H9 (cell line): ENCODE results near the gene ZSCAN18. TPM values are rescaled to one million over a fixed set of nuclear protein-coding genes. Genes with fewer than 3 reads are reported as not detected.

Experiments
- DNase-seq: peaks from one replicate; pipeline ENCODE4 v3.0.0-alpha.2; 2017
- H2AFZ ChIP-seq: one replicate; pipeline ENCODE4 v1.6.1; 2013; ENCODE audit warnings: mild to moderate bottlenecking, low read length, control low read depth, moderate library complexity
- H2AK5ac ChIP-seq: 2 replicates; pipeline ENCODE4 v1.6.1; 2013; ENCODE audit warnings: low read length, control low read depth, mixed read lengths; ENCODE audit not compliant: insufficient read length
- H2BK120ac ChIP-seq: one replicate; pipeline ENCODE4 v1.6.1; 2013; ENCODE audit warnings: low read depth, mild to moderate bottlenecking, low read length, control low read depth, inconsistent platforms; ENCODE audit not compliant: poor library complexity, severe bottlenecking
- H2BK12ac ChIP-seq: 2 replicates; pipeline ENCODE4 v1.6.1; 2013; ENCODE audit warnings: low read length, control low read depth, mixed read lengths, low read depth; ENCODE audit not compliant: insufficient read length
- H2BK15ac ChIP-seq: 2 replicates; pipeline ENCODE4 v1.6.1; 2013; ENCODE audit warnings: low read depth, low read length, control low read depth
- H2BK20ac ChIP-seq: one replicate; pipeline ENCODE4 v1.6.1; 2013; ENCODE audit warnings: low read depth, mild to moderate bottlenecking, low read length, control low read depth, inconsistent platforms; ENCODE audit not compliant: poor library complexity, severe bottlenecking
- H2BK5ac ChIP-seq: 2 replicates; pipeline ENCODE4 v1.6.1; 2013; ENCODE audit warnings: low read length, control low read depth, mixed read lengths; ENCODE audit not compliant: insufficient read length
- H3K14ac ChIP-seq: 2 replicates; pipeline ENCODE4 v1.6.1; 2013; ENCODE audit warnings: low read length, control low read depth; ENCODE audit not compliant: insufficient read depth
- H3K18ac ChIP-seq: 2 replicates; pipeline ENCODE4 v1.6.1; 2013; ENCODE audit warnings: low read depth, mild to moderate bottlenecking, mixed read lengths, low read length, control low read depth; ENCODE audit not compliant: insufficient read length
- H3K23ac ChIP-seq: 2 replicates; pipeline ENCODE4 v1.6.1; 2013; ENCODE audit warnings: low read length, control low read depth, mixed read lengths, low read depth; ENCODE audit not compliant: insufficient read length
- H3K23me2 ChIP-seq: 2 replicates; pipeline ENCODE4 v1.6.1; 2013; ENCODE audit warnings: low read depth, mild to moderate bottlenecking, mixed read lengths, low read length, control low read depth; ENCODE audit not compliant: insufficient read length, poor library complexity, severe bottlenecking
- H3K27ac ChIP-seq: 2 replicates; pipeline ENCODE4 v1.5.1; 2013; ENCODE audit warnings: low read length, control low read depth, mixed read lengths, low read depth; ENCODE audit not compliant: insufficient read length
- H3K27me3 ChIP-seq: 2 replicates; pipeline ENCODE4 v1.6.1; 2013; ENCODE audit warnings: low read length, control low read depth, inconsistent platforms; ENCODE audit not compliant: insufficient read depth
- H3K4ac ChIP-seq: 2 replicates; pipeline ENCODE4 v1.6.1; 2013; ENCODE audit warnings: low read depth, mild to moderate bottlenecking, control low read depth, inconsistent platforms, low read length, moderate library complexity
- H3K4me1 ChIP-seq: 2 replicates; pipeline ENCODE4 v1.6.1; 2013; ENCODE audit warnings: low read length, control low read depth, inconsistent platforms; ENCODE audit not compliant: insufficient read depth
- H3K4me2 ChIP-seq: 2 replicates; pipeline ENCODE4 v1.6.1; 2013; ENCODE audit warnings: low read length, control low read depth, mixed read lengths; ENCODE audit not compliant: insufficient read length, insufficient read depth
- H3K56ac ChIP-seq: 2 replicates; pipeline ENCODE4 v1.6.1; 2013; ENCODE audit warnings: low read depth, mild to moderate bottlenecking, mixed read lengths, low read length, control low read depth; ENCODE audit not compliant: insufficient read length
- H3K79me1 ChIP-seq: 2 replicates; pipeline ENCODE4 v1.6.1; 2013; ENCODE audit warnings: low read depth, mild to moderate bottlenecking, moderate library complexity, low read length, control low read depth, inconsistent platforms; ENCODE audit not compliant: insufficient read depth, poor library complexity, severe bottlenecking
- H3K79me2 ChIP-seq: 2 replicates; pipeline ENCODE4 v1.6.1; 2013; ENCODE audit warnings: low read length, control low read depth, inconsistent platforms; ENCODE audit not compliant: insufficient read depth
- H3K9ac ChIP-seq: 2 replicates; pipeline ENCODE4 v1.6.1; 2013; ENCODE audit warnings: low read length, control low read depth, mixed read lengths; ENCODE audit not compliant: insufficient read length; ENCODE audit errors: extremely low read depth
- H3K9me3 ChIP-seq: one replicate; pipeline ENCODE4 v1.6.1; 2013; ENCODE audit warnings: low read depth, low read length, inconsistent platforms; ENCODE audit not compliant: control insufficient read depth
- H3T11ph ChIP-seq: one replicate; pipeline ENCODE4 v1.6.1; 2013; ENCODE audit warnings: mild to moderate bottlenecking, low read length, control low read depth, inconsistent platforms
- H4K20me1 ChIP-seq: one replicate; pipeline ENCODE4 v1.6.1; 2013; ENCODE audit not compliant: control insufficient read depth, insufficient read length, insufficient read depth
- H4K5ac ChIP-seq: 2 replicates; pipeline ENCODE4 v1.6.1; 2013; ENCODE audit warnings: low read depth, mild to moderate bottlenecking, mixed read lengths, low read length, control low read depth; ENCODE audit not compliant: insufficient read length
- H4K8ac ChIP-seq: replicated peaks from 2 replicates; pipeline ENCODE4 v1.6.1; 2013; ENCODE audit warnings: low read length, control low read depth, mixed read lengths, low read depth; ENCODE audit not compliant: insufficient read length
- H4K91ac ChIP-seq: 2 replicates; pipeline ENCODE4 v1.6.1; 2013; ENCODE audit warnings: low read depth, mild to moderate bottlenecking, moderate library complexity, mixed read lengths, low read length, control low read depth; ENCODE audit not compliant: insufficient read length
- H3K27ac Mint-ChIP-seq, 3 experiments: 2 replicates in 2 of 3; 3 replicates in 1 of 3; pipeline ENCODE4 v1.8.0; 2020 to 2021; ENCODE audit warnings: mixed read lengths in 3 of 3, mild to moderate bottlenecking in 1 of 3, moderate library complexity in 1 of 3
- H3K27me3 Mint-ChIP-seq: 2 replicates; pipeline ENCODE4 v1.8.0; 2021; ENCODE audit warnings: low read depth, mild to moderate bottlenecking, moderate library complexity, mixed read lengths
- H3K36me3 Mint-ChIP-seq, 3 experiments: 2 replicates in 2 of 3; 3 replicates in 1 of 3; pipeline ENCODE4 v1.8.0; 2020 to 2021; ENCODE audit warnings: low read depth in 3 of 3, mixed read lengths in 3 of 3; ENCODE audit not compliant: insufficient read depth in 1 of 3
- H3K4me1 Mint-ChIP-seq, 2 experiments: 2 replicates each; pipeline ENCODE4 v1.8.0; 2020; ENCODE audit warnings: mixed read lengths in 2 of 2
- H3K4me3 Mint-ChIP-seq, 2 experiments: 2 replicates in 1 of 2; 3 replicates in 1 of 2; pipeline ENCODE4 v1.8.0; 2020 to 2021; ENCODE audit warnings: mild to moderate bottlenecking in 2 of 2, mixed read lengths in 2 of 2, moderate library complexity in 1 of 2
- H3K9me3 Mint-ChIP-seq, 2 experiments: 2 replicates in 1 of 2; 3 replicates in 1 of 2; pipeline ENCODE4 v1.8.0; 2020; ENCODE audit warnings: mild to moderate bottlenecking in 2 of 2, mixed read lengths in 2 of 2, moderate library complexity in 1 of 2
- WGBS: extraction: QIAGEN DNeasy Blood & Tissue Kit; methylation state at CpG from one replicate; pipeline ENCODE4 v1.1.7; 2013; ENCODE audit warnings: missing lambda C conversion rate, low lambda C conversion rate, mixed read lengths; ENCODE audit not compliant: insufficient read length; ENCODE audit errors: extremely low coverage; 5-methylcytosine and 5-hydroxymethylcytosine counted together
- total RNA-seq: library from RNA; stranded (reverse); gene quantifications from 2 replicates; pipeline ENCODE4 v1.2.1, GENCODE V29; 2021
- TF ChIP-seq, protein P1 (sequence below): fragments of 200-600 bp; sonication (generic); conservative IDR thresholded peaks from 3 replicates; pipeline ENCODE4 v1.8.0; 2021; ENCODE audit warnings: antibody characterized with exemption, mild to moderate bottlenecking

The ZSCAN18 gene
- total RNA-seq, 1 experiment from 2014 or later = 40.1 TPM

DNA sequence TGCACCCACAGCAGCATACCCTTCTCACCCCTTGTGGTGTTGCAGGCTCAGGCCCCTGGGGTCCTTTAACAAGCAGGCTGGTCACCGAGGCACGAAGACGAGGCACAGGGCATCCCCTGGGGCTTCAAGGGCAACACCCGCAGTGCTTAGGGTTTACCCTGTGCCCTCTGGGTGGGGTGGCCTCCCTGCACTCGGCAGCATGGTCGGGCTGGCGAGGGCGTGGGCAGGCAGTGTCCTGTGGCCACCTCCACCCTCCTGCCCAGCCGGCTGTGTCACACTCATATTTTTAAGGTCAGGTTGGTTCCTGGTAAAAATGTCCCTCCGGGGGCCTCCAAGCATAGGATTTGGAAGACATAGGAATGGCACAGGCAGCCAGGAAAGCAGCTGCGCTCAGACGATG, 50.4 kb downstream of the ZSCAN18 start:
- H3K18ac ChIP-seq = no peak overlapping the region
- Mint-ChIP-seq H3K36me3 (peaks cover 4 to 45% (median 18%) of the 10 kb centered on the region in 3 experiments; a peak in 6 of 7 replicates), H3K27me3 (peaks cover 43% of the 10 kb centered on the region), H3K27ac (no peak overlapping the region), H3K4me1 (no peaks in the 10 kb centered on the region), H3K4me3 (no peak overlapping the region; a peak in 1 of 5 replicates), H3K9me3 (peaks cover 78 to 85% of the 10 kb centered on the region in 2 experiments)
- no peak overlapping the region for H2AK5ac ChIP-seq
- H3K4ac ChIP-seq = no peak overlapping the region
- H3T11ph ChIP-seq = no peak overlapping the region
- no peak overlapping the region for H3K23ac ChIP-seq
- H3K23me2 ChIP-seq = no peaks in the 10 kb centered on the region
- H3K9me3 ChIP-seq = peaks cover 41% of the 10 kb centered on the region
- WGBS = no CpG with 5 or more reads among the region's 12 CpGs
- TF ChIP-seq, protein P1, sequence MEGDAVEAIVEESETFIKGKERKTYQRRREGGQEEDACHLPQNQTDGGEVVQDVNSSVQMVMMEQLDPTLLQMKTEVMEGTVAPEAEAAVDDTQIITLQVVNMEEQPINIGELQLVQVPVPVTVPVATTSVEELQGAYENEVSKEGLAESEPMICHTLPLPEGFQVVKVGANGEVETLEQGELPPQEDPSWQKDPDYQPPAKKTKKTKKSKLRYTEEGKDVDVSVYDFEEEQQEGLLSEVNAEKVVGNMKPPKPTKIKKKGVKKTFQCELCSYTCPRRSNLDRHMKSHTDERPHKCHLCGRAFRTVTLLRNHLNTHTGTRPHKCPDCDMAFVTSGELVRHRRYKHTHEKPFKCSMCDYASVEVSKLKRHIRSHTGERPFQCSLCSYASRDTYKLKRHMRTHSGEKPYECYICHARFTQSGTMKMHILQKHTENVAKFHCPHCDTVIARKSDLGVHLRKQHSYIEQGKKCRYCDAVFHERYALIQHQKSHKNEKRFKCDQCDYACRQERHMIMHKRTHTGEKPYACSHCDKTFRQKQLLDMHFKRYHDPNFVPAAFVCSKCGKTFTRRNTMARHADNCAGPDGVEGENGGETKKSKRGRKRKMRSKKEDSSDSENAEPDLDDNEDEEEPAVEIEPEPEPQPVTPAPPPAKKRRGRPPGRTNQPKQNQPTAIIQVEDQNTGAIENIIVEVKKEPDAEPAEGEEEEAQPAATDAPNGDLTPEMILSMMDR = no peak
- no peak overlapping the region for H3K9ac ChIP-seq
- H3K56ac ChIP-seq = no peak overlapping the region
- no peak overlapping the region for H4K5ac ChIP-seq
- H3K14ac ChIP-seq = no peak overlapping the region
- H2AFZ ChIP-seq = no peak overlapping the region
- no peak overlapping the region for H4K91ac ChIP-seq
- H2BK20ac ChIP-seq = no peak overlapping the region
- no peak overlapping the region for H2BK120ac ChIP-seq
- H2BK15ac ChIP-seq = no peak overlapping the region
- no peaks in the 10 kb centered on the region for H3K4me1 ChIP-seq
- H4K8ac ChIP-seq = no peak overlapping the region
- H2BK5ac ChIP-seq = no peak overlapping the region
- no peaks in the 10 kb centered on the region; the same call in 1 of the 2 replicates for H3K27me3 ChIP-seq
- no peak overlapping the region for H3K4me2 ChIP-seq
- H3K79me1 ChIP-seq = no peaks in the 10 kb centered on the region
- H4K20me1 ChIP-seq = no peaks in the 10 kb centered on the region
- no peak for DNase-seq
- no peak overlapping the region for H2BK12ac ChIP-seq
- no peaks in the 10 kb centered on the region for H3K79me2 ChIP-seq
- no peak overlapping the region for H3K27ac ChIP-seq
